Tibial nerve (tissue), 4 donors: ENCODE measurements around the gene WDHD1.

Source experiments
- EP300 ChIP-seq, 2 donors: sonication (generic); formaldehyde crosslinking; IDR thresholded peaks; one replicate each; pipeline ENCODE4 v1.6.1; 2017; ENCODE audit warnings: antibody characterized with exemption in 2 of 2, mild to moderate bottlenecking in 1 of 2
- POLR2A ChIP-seq, 2 donors: fragments of 450-650 bp; IDR thresholded peaks; one replicate each; pipeline ENCODE4 v1.6.1; 2017; ENCODE audit warnings: antibody characterized with exemption in 2 of 2, mild to moderate bottlenecking in 2 of 2, moderate library complexity in 2 of 2
- TF ChIP-seq, protein P1 (sequence below), 5 experiments: fragments of 200-600 bp in 3 of 5; fragments of 450-650 bp in 2 of 5; sonication (generic) in 3 of 5; IDR thresholded peaks; one replicate each; pipeline ENCODE4 v1.5.1; 2016 to 2019; ENCODE audit warnings: antibody characterized with exemption in 5 of 5, mild to moderate bottlenecking in 3 of 5, moderate library complexity in 2 of 5

DNA sequence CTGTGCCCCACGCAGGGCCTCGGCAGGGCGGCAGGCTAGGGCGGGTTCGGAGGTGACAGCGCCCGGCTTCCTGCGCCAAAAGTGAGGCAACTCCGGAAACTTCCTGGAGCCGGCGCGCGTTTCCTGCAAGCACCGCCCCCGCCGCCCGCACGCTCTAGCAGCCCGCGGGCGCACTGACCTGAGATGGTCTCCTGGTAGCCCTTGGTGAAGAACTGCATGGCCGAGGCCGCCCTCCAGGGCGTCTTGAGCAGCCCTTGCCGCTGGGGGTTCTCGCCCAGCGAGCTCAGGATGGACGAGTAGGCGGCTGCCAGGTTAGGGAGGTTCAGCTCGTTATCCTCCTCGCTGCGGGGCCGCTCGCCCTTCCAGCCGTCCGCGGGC lies 124.8 kb downstream of the WDHD1 start:
- TF ChIP-seq, protein P1, sequence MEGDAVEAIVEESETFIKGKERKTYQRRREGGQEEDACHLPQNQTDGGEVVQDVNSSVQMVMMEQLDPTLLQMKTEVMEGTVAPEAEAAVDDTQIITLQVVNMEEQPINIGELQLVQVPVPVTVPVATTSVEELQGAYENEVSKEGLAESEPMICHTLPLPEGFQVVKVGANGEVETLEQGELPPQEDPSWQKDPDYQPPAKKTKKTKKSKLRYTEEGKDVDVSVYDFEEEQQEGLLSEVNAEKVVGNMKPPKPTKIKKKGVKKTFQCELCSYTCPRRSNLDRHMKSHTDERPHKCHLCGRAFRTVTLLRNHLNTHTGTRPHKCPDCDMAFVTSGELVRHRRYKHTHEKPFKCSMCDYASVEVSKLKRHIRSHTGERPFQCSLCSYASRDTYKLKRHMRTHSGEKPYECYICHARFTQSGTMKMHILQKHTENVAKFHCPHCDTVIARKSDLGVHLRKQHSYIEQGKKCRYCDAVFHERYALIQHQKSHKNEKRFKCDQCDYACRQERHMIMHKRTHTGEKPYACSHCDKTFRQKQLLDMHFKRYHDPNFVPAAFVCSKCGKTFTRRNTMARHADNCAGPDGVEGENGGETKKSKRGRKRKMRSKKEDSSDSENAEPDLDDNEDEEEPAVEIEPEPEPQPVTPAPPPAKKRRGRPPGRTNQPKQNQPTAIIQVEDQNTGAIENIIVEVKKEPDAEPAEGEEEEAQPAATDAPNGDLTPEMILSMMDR (IDR thresholded peaks at IDR 0.05), result no peak
- peak in 1 of 2 donors; percentile 3 for TF ChIP-seq POLR2A (IDR thresholded peaks at IDR 0.05)
- no peak for TF ChIP-seq EP300 (IDR thresholded peaks at IDR 0.05)
